Measurements from ENCODE around the gene ARMC10. TPM values are rescaled to one million over a fixed set of nuclear protein-coding genes. Genes with fewer than 3 reads are reported as not detected.

Gene ARMC10
- total RNA-seq, 1 experiment from 2014 or later: 28.9 TPM

DNA sequence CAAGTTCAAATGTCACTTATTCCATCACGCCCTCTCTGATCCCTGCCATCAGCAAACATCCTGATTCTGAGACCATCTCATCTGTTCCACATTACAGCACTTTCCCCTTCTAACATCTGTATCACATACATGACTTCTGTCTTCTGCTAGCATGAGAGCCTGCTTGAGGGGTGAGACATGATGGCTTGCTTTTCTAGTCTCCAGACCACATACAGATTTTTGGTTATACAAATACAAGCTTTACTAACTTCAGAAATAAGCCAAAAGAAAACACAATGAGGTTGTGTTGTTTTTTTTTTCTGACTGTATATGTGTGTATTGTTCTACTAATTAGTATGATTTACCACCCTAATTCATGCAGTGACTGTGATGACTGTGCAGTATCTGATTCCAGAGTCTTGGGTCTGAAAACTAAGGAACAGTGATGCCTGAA, 39.7 kb downstream of the ARMC10 start:
- CTCF ChIA-PET: no interaction called here
- DNase-seq: no peak
- intact Hi-C loops (cut with micrococcal nuclease; ENCODE audit: unreplicated experiment): no loop called here
- Histone ChIP-seq H3K36me3 (ENCODE audit: control insufficient read depth, insufficient read depth, low read length) (no peaks in the 10 kb centered on the region), H3K4me1 (no peaks in the 10 kb centered on the region), H3K9me3 (no peaks in the 10 kb centered on the region), H3K27me3 (replicated peaks; ENCODE audit: control insufficient read depth, insufficient read depth, low read length) (no peaks in the 10 kb centered on the region), H3K4me3 (ENCODE audit: low read depth, low read length) (no peak overlapping the region)
- H3K4me3 Mint-ChIP-seq (ENCODE audit: unreplicated experiment): no peak overlapping the region
- H3K27ac Mint-ChIP-seq (ENCODE audit: unreplicated experiment): no peak overlapping the region
- POLR2A ChIA-PET: no interaction called here
- no peaks in the 10 kb centered on the region for H3K9me3 Mint-ChIP-seq (ENCODE audit: unreplicated experiment)
- no peaks in the 10 kb centered on the region for H3K27me3 Mint-ChIP-seq (ENCODE audit: insufficient read depth, unreplicated experiment)
- TF ChIP-seq, protein P1, sequence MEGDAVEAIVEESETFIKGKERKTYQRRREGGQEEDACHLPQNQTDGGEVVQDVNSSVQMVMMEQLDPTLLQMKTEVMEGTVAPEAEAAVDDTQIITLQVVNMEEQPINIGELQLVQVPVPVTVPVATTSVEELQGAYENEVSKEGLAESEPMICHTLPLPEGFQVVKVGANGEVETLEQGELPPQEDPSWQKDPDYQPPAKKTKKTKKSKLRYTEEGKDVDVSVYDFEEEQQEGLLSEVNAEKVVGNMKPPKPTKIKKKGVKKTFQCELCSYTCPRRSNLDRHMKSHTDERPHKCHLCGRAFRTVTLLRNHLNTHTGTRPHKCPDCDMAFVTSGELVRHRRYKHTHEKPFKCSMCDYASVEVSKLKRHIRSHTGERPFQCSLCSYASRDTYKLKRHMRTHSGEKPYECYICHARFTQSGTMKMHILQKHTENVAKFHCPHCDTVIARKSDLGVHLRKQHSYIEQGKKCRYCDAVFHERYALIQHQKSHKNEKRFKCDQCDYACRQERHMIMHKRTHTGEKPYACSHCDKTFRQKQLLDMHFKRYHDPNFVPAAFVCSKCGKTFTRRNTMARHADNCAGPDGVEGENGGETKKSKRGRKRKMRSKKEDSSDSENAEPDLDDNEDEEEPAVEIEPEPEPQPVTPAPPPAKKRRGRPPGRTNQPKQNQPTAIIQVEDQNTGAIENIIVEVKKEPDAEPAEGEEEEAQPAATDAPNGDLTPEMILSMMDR (IDR thresholded peaks at IDR 0.05; ENCODE audit: insufficient read depth in 1 of 2, low read depth in 1 of 2, low read length in 1 of 2, severe bottlenecking in 1 of 2, unreplicated experiment in 1 of 2): no peak
- no peaks in the 10 kb centered on the region for H3K4me1 Mint-ChIP-seq (ENCODE audit: low read depth, unreplicated experiment)
- peaks cover 13% of the 10 kb centered on the region for H3K36me3 Mint-ChIP-seq (ENCODE audit: insufficient read depth, unreplicated experiment)
- no TSS peak for BruUV-seq (replicated peaks)

DNA sequence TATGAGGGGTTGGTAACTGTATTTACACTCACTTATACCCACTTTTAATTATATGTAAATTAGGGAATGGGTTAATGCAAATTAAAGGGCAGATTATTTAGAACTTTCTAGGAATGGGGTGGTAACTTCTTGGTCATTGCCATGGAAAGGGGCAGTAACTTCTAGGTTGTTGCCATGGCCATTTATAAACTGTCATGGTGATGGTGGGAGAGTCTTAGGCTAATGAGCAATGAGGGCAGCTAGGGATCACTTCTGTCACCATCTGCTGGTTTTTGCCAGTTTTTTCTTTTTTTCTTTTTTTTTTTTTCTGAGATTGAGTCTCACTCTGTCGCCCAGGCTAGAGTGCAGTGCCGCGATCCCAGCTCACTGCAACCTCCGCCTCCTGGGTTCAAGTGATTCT, 40.8 kb downstream of the ARMC10 start:
- no peaks in the 10 kb centered on the region for H3K27me3 Mint-ChIP-seq (ENCODE audit: insufficient read depth, unreplicated experiment)
- Histone ChIP-seq H3K27me3 (replicated peaks; ENCODE audit: control insufficient read depth, insufficient read depth, low read length) (no peaks in the 10 kb centered on the region), H3K4me1 (no peaks in the 10 kb centered on the region), H3K4me3 (ENCODE audit: low read depth, low read length) (no peak overlapping the region), H3K36me3 (ENCODE audit: control insufficient read depth, insufficient read depth, low read length) (no peaks in the 10 kb centered on the region), H3K9me3 (no peaks in the 10 kb centered on the region)
- ChIA-PET CTCF (no interaction called here), POLR2A (no interaction called here)
- BruUV-seq (replicated peaks): no TSS peak
- intact Hi-C loops (cut with micrococcal nuclease; ENCODE audit: unreplicated experiment): no loop called here
- H3K27ac Mint-ChIP-seq (ENCODE audit: unreplicated experiment): no peak overlapping the region
- H3K4me1 Mint-ChIP-seq (ENCODE audit: low read depth, unreplicated experiment): no peaks in the 10 kb centered on the region
- no peaks in the 10 kb centered on the region for H3K9me3 Mint-ChIP-seq (ENCODE audit: unreplicated experiment)
- no peak for DNase-seq
- H3K4me3 Mint-ChIP-seq (ENCODE audit: unreplicated experiment): no peak overlapping the region
- TF ChIP-seq, protein P1 (IDR thresholded peaks at IDR 0.05; ENCODE audit: insufficient read depth in 1 of 2, low read depth in 1 of 2, low read length in 1 of 2, severe bottlenecking in 1 of 2, unreplicated experiment in 1 of 2): no peak
- peaks cover 15% of the 10 kb centered on the region for H3K36me3 Mint-ChIP-seq (ENCODE audit: insufficient read depth, unreplicated experiment)

DNA sequence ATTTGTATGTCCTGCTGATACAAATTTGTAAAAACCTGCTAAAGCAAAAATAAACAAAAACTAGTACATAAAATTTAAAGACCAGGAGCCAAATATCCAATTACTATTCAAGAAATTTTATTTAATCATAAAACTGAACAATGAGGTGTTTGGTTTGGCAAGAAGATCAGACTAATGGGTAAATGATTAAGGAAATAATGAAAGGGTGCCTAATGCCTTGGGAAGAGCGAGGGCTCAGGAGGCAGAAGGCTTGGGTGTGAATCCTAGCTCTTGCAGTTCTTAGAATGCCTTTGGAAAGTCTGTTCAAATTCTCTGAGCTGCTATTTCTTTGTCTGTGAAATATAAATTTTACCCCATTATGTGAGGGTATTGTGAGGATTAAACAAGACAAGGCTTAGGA, 41.6 kb downstream of the ARMC10 start:
- no peak overlapping the region for H3K4me3 ChIP-seq (ENCODE audit: low read depth, low read length)
- Mint-ChIP-seq H3K27ac (ENCODE audit: unreplicated experiment) (no peak overlapping the region), H3K27me3 (ENCODE audit: insufficient read depth, unreplicated experiment) (no peaks in the 10 kb centered on the region), H3K4me1 (ENCODE audit: low read depth, unreplicated experiment) (no peaks in the 10 kb centered on the region), H3K4me3 (ENCODE audit: unreplicated experiment) (no peak overlapping the region), H3K9me3 (ENCODE audit: unreplicated experiment) (no peaks in the 10 kb centered on the region), H3K36me3 (ENCODE audit: insufficient read depth, unreplicated experiment) (peaks cover 15% of the 10 kb centered on the region)
- no peak for DNase-seq
- POLR2A ChIA-PET: no interaction called here
- CTCF ChIA-PET: no interaction called here
- BruUV-seq (replicated peaks): no TSS peak
- TF ChIP-seq, protein P1 (IDR thresholded peaks at IDR 0.05; ENCODE audit: insufficient read depth in 1 of 2, low read depth in 1 of 2, low read length in 1 of 2, severe bottlenecking in 1 of 2, unreplicated experiment in 1 of 2): no peak
- H3K4me1 ChIP-seq: no peaks in the 10 kb centered on the region
- no peaks in the 10 kb centered on the region for H3K36me3 ChIP-seq (ENCODE audit: control insufficient read depth, insufficient read depth, low read length)
- no peaks in the 10 kb centered on the region for H3K9me3 ChIP-seq
- H3K27me3 ChIP-seq (replicated peaks; ENCODE audit: control insufficient read depth, insufficient read depth, low read length): no peaks in the 10 kb centered on the region
- intact Hi-C loops (cut with micrococcal nuclease; ENCODE audit: unreplicated experiment): no loop called here

Data from Caco-2 (cell line).